SK-N-DZ (cell line): ENCODE data around the gene ABCB6.
A peak's percentile ranks its signal among the peaks of the same experiment; 100 is the strongest.

Source experiments
- DNase-seq: peaks from one replicate; pipeline ENCODE4 v3.0.0-alpha.2; 2015; ENCODE audit warnings: low spot score

Gene ABCB6

DNA sequence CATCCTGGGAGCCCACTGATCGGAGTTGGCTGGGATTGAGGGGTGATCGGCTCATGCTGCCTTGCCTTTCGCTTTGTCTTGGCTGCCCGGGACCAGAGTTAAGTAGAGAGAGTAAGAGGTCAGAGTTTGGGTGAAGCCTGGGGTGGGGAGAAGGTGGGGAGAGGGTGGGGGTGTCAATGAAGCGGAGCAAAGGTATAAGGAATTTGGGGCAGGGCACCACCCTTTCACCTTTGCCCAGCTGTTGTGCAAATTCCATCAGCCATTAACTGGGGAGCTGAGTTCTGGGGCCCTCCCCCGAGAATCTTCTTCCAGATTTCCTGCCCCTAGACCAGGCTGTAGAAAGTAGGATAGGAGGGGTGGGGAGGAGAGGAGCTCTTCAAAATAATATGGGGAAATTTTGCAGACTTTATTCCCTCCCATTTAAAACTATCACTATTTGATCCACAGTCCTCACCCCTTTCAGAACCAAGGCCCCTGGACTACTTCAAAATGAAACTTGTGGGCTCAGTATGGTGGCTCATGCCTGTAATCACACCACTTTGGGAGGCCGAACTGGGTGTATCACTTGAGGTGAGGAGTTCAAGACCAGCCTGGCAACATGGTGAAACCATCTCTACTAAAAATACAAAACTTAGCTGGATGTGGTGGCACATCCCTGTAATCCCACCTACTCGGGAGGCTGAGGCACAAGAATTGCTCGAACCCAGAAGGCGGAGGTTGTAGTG lies 48.7 kb downstream of the ABCB6 start, which contains the start of gene SLC23A3:
SLC23A3 (minus strand) TSS at position 100 of the 725 bp plus-strand sequence; CDS start at position 55, 45 bp downstream.
- no peak for DNase-seq

DNA sequence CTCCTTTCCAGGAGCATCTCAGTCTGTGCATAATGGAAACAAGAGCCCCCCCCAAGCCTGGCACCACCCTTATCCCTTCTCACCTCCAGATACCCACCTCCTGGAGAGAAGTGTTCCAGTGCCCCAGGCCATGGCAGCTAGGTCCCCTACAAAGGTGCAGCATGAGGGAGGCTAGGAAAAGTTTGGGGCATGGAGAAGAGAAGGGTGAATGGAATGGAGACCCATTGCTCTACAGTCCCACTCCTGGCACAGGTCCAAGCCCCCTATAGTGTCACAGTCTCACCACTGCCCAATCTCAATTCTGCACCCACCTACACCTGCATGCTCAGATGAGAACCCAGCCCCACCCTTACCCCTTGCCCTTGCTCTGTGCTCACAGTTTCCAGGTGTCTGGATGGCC lies 49.8 kb downstream of the ABCB6 start:
- DNase-seq: no peak

DNA sequence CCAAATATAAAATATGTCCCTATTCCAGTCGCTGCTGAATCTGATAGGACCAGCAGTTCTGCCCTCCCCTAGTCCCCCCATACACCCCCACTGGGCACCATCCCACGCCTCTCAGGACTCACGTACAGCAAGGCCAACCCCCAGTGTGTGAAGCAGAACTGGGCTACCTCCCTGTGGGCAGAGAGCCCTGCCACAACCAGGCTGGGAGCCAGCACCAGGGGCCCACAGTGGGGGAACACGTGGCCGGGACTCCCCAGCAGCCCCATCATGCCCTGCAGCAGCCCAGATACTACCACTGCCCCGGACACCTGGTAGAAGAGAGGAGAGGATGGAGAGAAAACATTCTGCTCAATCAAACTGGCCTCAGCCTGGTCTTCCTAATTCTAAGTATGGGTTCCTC lies 50.2 kb downstream of the ABCB6 start:
- no peak for DNase-seq

DNA sequence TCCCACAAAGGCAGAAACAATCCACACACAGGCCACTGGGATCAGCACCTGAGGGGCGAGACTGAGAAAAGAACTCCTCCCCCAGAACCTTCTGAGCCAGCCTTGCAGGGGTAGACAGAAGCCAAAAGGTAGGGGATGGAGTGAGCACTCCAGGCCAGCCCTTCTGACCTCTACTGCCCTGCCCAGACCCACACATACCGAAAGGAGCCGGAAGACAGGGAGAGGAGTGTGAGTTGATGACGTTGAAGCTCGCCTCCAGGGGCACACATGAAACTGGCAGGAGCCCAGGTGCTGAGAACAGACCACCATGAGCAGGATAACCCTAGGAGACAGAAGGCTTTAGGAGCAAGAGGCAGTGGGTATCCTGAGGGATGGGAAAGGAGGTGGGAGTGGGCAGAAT lies 50.8 kb downstream of the ABCB6 start:
- DNase-seq: no peak

DNA sequence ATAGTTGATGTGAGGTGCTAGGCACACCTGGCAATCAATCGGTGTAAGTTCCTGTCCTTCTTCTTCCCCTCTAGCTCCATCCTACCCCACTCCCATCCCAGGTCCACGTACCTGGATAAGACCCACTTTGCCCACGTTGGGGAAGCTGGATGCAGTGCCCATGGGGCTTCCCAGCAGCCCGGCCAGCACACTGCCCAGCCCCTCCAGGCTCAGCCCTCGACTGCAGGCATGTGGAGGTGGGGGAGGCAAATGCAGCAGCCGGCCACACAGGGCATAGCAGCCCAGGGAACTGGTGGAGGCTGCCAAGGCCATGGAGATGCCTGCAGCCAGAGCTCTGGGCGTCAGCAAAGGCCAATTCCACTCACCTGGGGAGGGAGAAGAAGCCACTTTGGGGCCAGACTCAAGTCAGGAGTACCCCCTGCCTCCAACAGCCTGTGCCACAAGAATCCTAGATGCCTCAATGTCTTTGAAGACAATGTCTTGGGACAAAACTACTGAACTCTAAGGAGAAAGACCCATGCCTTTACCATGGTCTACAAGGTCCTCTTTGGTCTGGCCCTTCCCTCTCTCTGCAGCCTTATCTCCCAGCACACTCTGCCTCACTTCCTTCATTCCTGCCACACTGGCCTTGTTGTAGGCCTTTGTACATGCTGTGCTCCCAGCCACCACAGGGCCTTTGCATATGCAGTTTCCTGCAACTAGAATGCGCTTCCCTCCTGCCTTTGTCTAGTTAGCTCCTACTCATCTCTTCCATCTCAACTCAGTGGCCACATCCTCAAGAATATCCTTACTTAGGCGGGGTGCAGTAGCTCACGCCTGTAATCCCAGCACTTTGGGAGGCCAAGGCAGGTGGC lies 53.5 kb downstream of the ABCB6 start:
- DNase-seq: no peak

DNA sequence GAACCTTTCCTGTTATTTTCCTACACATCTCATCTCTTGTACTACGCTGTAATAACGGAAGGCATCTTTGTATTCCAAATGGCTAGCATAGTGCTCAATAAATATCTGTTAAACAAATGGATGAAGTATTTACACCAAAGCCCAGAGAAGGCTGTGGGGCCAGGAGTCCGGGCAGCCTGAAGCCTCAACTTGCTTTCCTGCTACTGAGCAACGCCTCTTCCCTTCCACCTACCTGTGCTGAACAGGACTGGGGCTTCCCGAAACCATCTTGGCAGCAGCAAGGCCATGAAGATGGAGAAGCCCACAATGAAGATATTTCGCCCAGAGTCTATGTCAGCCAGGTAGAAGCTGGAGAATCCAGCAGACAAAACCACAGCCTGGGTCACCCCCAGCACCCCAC lies 55.6 kb downstream of the ABCB6 start:
- DNase-seq: no peak

DNA sequence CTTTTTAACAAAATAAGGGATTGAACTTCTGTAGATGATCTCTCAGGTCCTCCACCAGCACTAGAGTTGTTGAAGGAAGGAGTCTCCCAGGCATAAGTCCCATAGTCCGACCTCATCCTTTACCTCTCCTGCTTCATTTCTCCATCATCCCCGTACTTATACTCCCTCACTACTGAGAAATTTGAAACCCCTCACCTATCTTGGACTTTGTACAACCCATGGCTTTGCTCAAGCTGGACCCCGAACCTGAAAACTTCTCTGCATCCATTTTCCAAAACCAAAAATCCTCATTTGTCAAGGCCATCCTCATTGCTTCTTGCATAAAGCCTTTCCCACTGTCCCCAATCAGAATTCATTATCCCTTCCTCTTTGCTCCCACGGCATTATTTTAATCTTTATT lies 57.7 kb downstream of the ABCB6 start:
- DNase-seq: no peak

DNA sequence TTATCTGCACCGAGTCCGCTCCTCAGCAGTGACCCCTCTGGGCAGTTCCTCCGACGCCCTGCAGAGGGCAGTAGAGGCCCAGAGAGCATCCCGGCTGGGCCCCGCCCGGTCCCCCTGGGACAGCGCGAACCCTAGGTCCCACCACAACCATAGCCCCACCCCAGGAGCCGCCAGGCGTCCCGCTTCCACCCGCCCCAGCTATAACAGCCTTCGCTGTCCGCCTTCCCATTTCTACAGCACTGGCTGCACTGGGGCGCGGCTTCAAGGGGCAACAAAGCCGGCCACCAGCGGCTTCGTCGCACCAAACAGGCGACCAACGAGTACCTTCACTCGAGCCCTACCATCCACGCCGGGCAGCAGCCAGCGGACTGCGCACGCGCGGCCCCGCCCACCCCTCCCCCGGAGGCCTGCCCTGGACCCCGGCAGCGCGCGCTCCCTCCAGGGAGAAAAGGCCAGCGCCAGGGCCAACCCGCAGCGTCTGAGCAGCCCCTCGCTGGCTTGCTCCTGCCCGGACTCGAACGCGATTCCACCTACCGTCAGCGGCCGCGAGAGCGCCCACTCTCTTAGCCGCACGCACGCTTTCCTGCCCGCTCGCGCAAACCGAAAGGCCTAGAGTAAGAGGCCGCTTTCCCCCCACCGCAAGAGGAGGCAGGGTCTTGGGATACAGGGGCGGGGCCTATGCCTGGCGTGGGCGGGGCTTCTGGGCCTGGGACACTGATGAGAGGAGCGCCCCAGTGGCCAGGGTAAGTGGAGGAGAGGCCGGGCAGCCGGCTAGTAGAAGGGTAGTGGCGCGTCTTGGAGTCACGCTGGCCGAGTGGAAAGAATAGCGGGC lies 58.4 kb downstream of the ABCB6 start, which contains the start of gene NHEJ1:
NHEJ1 (minus strand) TSS at position 630 of the 832 bp plus-strand sequence. CDS start 2,453 bp downstream, outside the sequence.
- DNase-seq: peak; percentile 95
